ENCODE measurements around the gene MROH2A. TPM values are rescaled to one million over a fixed set of nuclear protein-coding genes. Genes with fewer than 3 reads are reported as not detected.

Gene MROH2A
- total RNA-seq, 1 experiment from 2014 or later, result 1.4 TPM

GRCh38 chr2:233791151-233791882 lies 13.2 kb downstream of the MROH2A start:
- H3K4me1 ChIP-seq (replicated peaks; ENCODE audit: insufficient read depth), result no peaks in the 10 kb centered on the region
- H3K4me3 ChIP-seq, result no peak overlapping the region
- no peaks in the 10 kb centered on the region for H3K9me2 ChIP-seq (ENCODE audit: insufficient read depth)
- intact Hi-C loops (cut with micrococcal nuclease; ENCODE audit: unreplicated experiment), result no loop called here
- no peak for TF ChIP-seq CTCF (conservative IDR thresholded peaks at IDR 0.05)
- no peak for TF ChIP-seq EZH2 (IDR thresholded peaks at IDR 0.05; ENCODE audit: low read depth)
- no peak overlapping the region for H3K27ac ChIP-seq
- H3K27me3 ChIP-seq (ENCODE audit: insufficient read depth, low read depth), result no peaks in the 10 kb centered on the region
- no peaks in the 10 kb centered on the region for H3K79me2 ChIP-seq (ENCODE audit: low read depth)
- H3K9me3 ChIP-seq (ENCODE audit: insufficient read depth, low read depth), result peaks cover 3% of the 10 kb centered on the region; the same call in 1 of the 2 replicates
- no TSS peak for BruUV-seq (replicated peaks)
- H3K4me2 ChIP-seq, result no peak overlapping the region
- no peak for DNase-seq
- H2AFZ ChIP-seq, result no peak overlapping the region
- CTCF ChIA-PET, result interaction anchor here (0.9 kb wide), 1 partner anchor 478 kb away, joined by 8 read pairs; no protein-coding TSS in a partner anchor
- POLR2A ChIA-PET (ENCODE audit: unreplicated experiment), result no interaction called here
- no peaks in the 10 kb centered on the region for H3F3A ChIP-seq (ENCODE audit: insufficient read depth, low read depth)
- no peaks in the 10 kb centered on the region for H4K20me1 ChIP-seq (ENCODE audit: insufficient read depth)
- H3K36me3 ChIP-seq (ENCODE audit: low read depth), result no peaks in the 10 kb centered on the region

- ChIA-PET CTCF (no interaction called here), POLR2A (ENCODE audit: unreplicated experiment) (no interaction called here)
- intact Hi-C loops (cut with micrococcal nuclease; ENCODE audit: unreplicated experiment), result no loop called here
- BruUV-seq (replicated peaks), result no TSS peak
- peaks cover 3% of the 10 kb centered on the region; the same call in 1 of the 2 replicates for H3K9me3 ChIP-seq (ENCODE audit: insufficient read depth, low read depth)
- H3K9me2 ChIP-seq (ENCODE audit: insufficient read depth), result no peaks in the 10 kb centered on the region
- no peaks in the 10 kb centered on the region for H4K20me1 ChIP-seq (ENCODE audit: insufficient read depth)
- no peak for DNase-seq
- H2AFZ ChIP-seq, result no peak overlapping the region
- no peaks in the 10 kb centered on the region for H3K4me1 ChIP-seq (replicated peaks; ENCODE audit: insufficient read depth)
- H3K4me3 ChIP-seq, result no peak overlapping the region
- no peak overlapping the region for H3K27ac ChIP-seq
- H3K27me3 ChIP-seq (ENCODE audit: insufficient read depth, low read depth), result no peaks in the 10 kb centered on the region
- H3K4me2 ChIP-seq, result no peak overlapping the region
- no peaks in the 10 kb centered on the region for H3F3A ChIP-seq (ENCODE audit: insufficient read depth, low read depth)
- no peaks in the 10 kb centered on the region for H3K79me2 ChIP-seq (ENCODE audit: low read depth)
- no peak for TF ChIP-seq EZH2 (IDR thresholded peaks at IDR 0.05; ENCODE audit: low read depth)
- no peak for TF ChIP-seq CTCF (conservative IDR thresholded peaks at IDR 0.05)
- no peaks in the 10 kb centered on the region for H3K36me3 ChIP-seq (ENCODE audit: low read depth)
Observed at GRCh38 chr2:233791883-233792329, 13.8 kb downstream of the MROH2A start.

GRCh38 chr2:233792720-233793119 lies 14.6 kb downstream of the MROH2A start:
- no peaks in the 10 kb centered on the region for H3K4me1 ChIP-seq (replicated peaks; ENCODE audit: insufficient read depth)
- H3K4me2 ChIP-seq, result no peak overlapping the region
- intact Hi-C loops (cut with micrococcal nuclease; ENCODE audit: unreplicated experiment), result no loop called here
- H3K36me3 ChIP-seq (ENCODE audit: low read depth), result no peaks in the 10 kb centered on the region
- ChIA-PET CTCF (no interaction called here), POLR2A (ENCODE audit: unreplicated experiment) (no interaction called here)
- H3K4me3 ChIP-seq, result no peak overlapping the region
- H3K9me2 ChIP-seq (ENCODE audit: insufficient read depth), result no peaks in the 10 kb centered on the region
- no peak for DNase-seq
- TF ChIP-seq EZH2 (IDR thresholded peaks at IDR 0.05; ENCODE audit: low read depth) (no peak), CTCF (conservative IDR thresholded peaks at IDR 0.05) (no peak)
- H3F3A ChIP-seq (ENCODE audit: insufficient read depth, low read depth), result no peaks in the 10 kb centered on the region
- no TSS peak for BruUV-seq (replicated peaks)
- H3K79me2 ChIP-seq (ENCODE audit: low read depth), result no peaks in the 10 kb centered on the region
- no peaks in the 10 kb centered on the region for H3K9me3 ChIP-seq (ENCODE audit: insufficient read depth, low read depth)
- no peak overlapping the region for H3K27ac ChIP-seq
- H4K20me1 ChIP-seq (ENCODE audit: insufficient read depth), result no peaks in the 10 kb centered on the region
- H3K27me3 ChIP-seq (ENCODE audit: insufficient read depth, low read depth), result no peaks in the 10 kb centered on the region
- no peak overlapping the region for H2AFZ ChIP-seq

All from PC-9 (cell line).